ENCODE results near the gene MDC1.
"Not testable (repeated sequence)": the region's sequence is repeated elsewhere in the genome, so short reads cannot be mapped to it uniquely, and the experiment has no call there.

DNA sequence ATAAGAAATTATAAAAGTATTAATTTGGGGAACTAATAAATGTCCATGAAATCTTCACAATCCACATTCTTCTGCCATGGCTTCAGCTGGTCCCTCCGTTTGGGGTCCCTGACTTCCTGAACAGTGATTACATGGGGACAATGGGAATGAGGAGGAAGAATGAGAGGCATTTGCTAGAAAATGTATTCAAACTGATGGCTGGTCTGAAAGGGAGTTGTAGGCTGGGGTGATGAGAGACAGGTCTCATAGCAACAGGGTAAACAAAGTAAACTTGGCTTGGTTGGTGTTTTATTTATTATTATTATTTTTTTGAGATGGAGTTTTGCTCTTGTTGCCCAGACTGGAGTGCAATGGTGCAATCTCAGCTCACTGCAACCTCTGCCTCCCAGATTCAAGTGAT lies 48.4 kb upstream of the MDC1 start:
- TF ChIP-seq, protein P1, sequence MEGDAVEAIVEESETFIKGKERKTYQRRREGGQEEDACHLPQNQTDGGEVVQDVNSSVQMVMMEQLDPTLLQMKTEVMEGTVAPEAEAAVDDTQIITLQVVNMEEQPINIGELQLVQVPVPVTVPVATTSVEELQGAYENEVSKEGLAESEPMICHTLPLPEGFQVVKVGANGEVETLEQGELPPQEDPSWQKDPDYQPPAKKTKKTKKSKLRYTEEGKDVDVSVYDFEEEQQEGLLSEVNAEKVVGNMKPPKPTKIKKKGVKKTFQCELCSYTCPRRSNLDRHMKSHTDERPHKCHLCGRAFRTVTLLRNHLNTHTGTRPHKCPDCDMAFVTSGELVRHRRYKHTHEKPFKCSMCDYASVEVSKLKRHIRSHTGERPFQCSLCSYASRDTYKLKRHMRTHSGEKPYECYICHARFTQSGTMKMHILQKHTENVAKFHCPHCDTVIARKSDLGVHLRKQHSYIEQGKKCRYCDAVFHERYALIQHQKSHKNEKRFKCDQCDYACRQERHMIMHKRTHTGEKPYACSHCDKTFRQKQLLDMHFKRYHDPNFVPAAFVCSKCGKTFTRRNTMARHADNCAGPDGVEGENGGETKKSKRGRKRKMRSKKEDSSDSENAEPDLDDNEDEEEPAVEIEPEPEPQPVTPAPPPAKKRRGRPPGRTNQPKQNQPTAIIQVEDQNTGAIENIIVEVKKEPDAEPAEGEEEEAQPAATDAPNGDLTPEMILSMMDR (IDR thresholded peaks at IDR 0.05; ENCODE audit: low read depth, low read length): not testable (repeated sequence)
- TF ChIP-seq EZH2phosphoT487 (IDR thresholded peaks at IDR 0.05; ENCODE audit: low read depth): not testable (repeated sequence)

Data from OCI-LY3 (cell line).